Activated T-cell treated with anti-CD3 and anti-CD28 coated beads, Interleukin-2, amount 50 U/mL, for 72 hours (primary cell): ENCODE results near the gene IL18. TPM values are rescaled to one million over a fixed set of nuclear protein-coding genes. Genes with fewer than 3 reads are reported as not detected.

Experiments
- total RNA-seq, 2 donors: library from RNA; stranded (reverse); gene quantifications; one replicate each; pipeline ENCODE4 v1.2.3, GENCODE V29; 2022

IL18 gene
- total RNA-seq, 2 donors from 2014 or later: 0.35 TPM; not detected in 1

Other genes with a start within 250 kb of the IL18 start
- not detected for gene C11orf52, start 245.2 kb downstream of the IL18 start, total RNA-seq
- 10 to 100 TPM; 14.8 to 24.7 TPM for gene DIXDC1, start 226.8 kb downstream of the IL18 start, total RNA-seq
- 10 to 100 TPM; 27.2 to 31.6 TPM for gene DLAT, start 138.7 kb downstream of the IL18 start, total RNA-seq
- under 1 TPM; 0.36 to 0.39 TPM for gene PIH1D2, start 90.1 kb downstream of the IL18 start, total RNA-seq
- 10 to 100 TPM; 23.7 to 28.7 TPM for gene NKAPD1, start 89.8 kb downstream of the IL18 start, total RNA-seq
- gene TIMM8B, start 77.3 kb downstream of the IL18 start, total RNA-seq: 10 to 100 TPM; 24.2 to 34.1 TPM
- 100 to 1,000 TPM in 1 of 2 donors, 10 to 100 TPM in 1; 96.9 to 135 TPM for gene SDHD, start 77.2 kb downstream of the IL18 start, total RNA-seq
- gene TEX12, start 3.3 kb upstream of the IL18 start, total RNA-seq: under 1 TPM in 1 of 2 donors, not detected in 1; 0.32 TPM
- 1 to 10 TPM; 1.1 to 1.3 TPM for gene BCO2, start 11.4 kb upstream of the IL18 start, total RNA-seq
- gene PTS, start 62.3 kb upstream of the IL18 start, total RNA-seq: 10 to 100 TPM; 28.7 to 28.9 TPM
- gene PLET1, start 96.8 kb upstream of the IL18 start, total RNA-seq: not detected